GM19463 (cell line): ENCODE results near the gene TPK1.

Experiments used
- ATAC-seq: cut with Tn5 transposase; IDR thresholded peaks from one replicate; pipeline ENCODE4 v1.9.1; 2021; ENCODE audit warnings: mild to moderate bottlenecking, moderate library complexity; ENCODE audit not compliant: unreplicated experiment

TPK1 gene

GRCh38 chr7:144534196-144534595, 301.7 kb downstream of the TPK1 start:
- no peak for ATAC-seq

DNA sequence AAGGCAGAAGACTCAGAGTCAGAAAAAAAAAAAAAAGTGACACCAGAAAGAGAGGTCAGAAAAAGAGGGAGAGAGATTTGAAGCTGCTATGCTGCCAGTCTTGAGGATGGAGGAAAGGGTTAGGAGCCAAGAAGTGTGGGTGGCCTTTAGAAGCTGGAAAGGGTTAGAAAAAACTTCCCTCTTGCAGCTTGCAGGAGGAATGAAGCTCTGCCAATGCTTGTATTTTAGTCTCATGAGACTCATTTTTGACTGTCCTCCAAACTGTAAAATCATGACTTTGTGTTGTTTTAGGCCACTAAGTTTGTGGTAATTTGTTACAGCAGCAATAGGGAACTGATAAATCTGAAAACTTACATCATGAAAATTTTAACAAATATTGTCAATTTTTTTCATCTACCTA, 304.7 kb downstream of the TPK1 start:
- ATAC-seq, result no peak

GRCh38 chr7:144529269-144529926, 306.5 kb downstream of the TPK1 start:
- ATAC-seq, result peak; percentile 99

GRCh38 chr7:144528536-144529045, 307.3 kb downstream of the TPK1 start:
- no peak for ATAC-seq

- ATAC-seq, result no peak
Measured at GRCh38 chr7:144527051-144527471, 308.8 kb downstream of the TPK1 start.

DNA sequence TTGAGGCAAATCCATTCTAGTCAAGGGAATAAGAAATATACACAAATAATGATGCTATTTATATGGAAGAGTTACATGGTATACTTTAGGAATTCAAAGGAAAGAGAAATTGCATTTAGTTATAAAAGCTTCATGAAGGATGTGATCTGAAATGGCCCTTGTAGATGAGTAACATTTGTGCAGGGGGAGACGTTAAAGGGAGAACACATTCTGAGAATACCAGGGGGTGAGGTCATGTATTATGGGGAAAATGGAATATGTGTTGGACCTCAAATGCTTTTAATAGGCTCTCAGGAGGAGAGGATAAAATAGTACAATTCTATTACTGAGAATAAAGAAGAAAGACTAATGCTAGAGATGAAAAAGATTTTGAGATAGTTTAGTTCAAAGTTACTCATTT, 309.9 kb downstream of the TPK1 start:
- no peak for ATAC-seq

DNA sequence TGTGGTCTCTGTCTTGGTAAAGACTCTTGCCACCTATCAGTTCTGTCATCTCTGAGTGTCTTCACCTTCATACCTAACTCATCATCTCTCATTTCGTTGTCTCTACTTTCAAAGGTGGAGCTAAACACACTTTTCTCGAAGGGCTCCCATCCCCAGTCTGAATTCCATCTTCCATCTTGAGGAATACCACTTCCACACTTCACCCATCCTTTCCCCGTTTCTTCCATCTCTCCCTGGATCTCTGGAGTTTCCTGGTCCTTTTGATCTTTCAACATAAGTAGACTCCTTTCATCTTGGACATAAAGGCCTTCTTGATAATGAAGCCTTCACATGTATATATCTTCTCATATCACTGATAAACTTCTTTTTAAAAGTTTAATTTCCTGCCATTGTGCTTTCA, 311.6 kb downstream of the TPK1 start:
- no peak for ATAC-seq

DNA sequence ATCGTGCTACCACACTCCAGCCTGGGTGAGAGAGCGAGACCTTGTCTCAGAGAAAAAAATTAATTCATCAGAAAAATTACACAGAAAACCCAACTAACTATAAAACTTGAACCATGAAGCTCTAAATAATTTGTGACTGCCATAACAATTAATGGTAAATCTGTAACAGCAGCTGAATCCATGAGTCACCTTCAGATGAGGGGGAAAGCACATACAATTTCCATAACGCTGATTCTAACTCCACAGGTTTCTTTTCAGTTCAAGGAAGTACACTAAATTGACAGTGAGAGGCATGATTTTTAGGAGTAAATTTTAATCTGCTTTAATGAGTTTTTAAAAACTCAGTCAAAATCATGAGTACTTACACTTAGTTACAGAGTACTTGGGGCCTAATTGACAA, 312.2 kb downstream of the TPK1 start:
- ATAC-seq, result no peak

GRCh38 chr7:144519925-144520324, 315.9 kb downstream of the TPK1 start:
- ATAC-seq, result no peak

GRCh38 chr7:144518360-144518759, 317.5 kb downstream of the TPK1 start:
- no peak for ATAC-seq

DNA sequence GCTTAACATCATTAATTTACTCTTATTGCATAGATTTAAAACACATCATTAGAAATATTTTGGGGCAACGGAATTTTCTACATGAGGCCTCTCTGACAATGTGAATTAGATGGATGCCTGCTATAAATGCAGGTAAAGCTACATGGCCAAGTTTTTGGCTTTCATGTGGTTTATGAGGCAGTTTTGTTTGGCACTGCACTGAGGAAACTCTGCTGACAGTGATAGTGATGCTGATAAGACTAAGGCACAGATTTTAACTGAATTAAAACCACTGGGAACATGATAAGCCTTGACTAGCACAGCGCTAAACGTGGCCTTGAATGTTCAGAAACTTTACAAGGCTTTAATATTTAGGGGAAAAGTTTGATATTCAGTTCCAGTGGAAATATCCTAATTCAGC, 318.1 kb downstream of the TPK1 start:
- no peak for ATAC-seq

DNA sequence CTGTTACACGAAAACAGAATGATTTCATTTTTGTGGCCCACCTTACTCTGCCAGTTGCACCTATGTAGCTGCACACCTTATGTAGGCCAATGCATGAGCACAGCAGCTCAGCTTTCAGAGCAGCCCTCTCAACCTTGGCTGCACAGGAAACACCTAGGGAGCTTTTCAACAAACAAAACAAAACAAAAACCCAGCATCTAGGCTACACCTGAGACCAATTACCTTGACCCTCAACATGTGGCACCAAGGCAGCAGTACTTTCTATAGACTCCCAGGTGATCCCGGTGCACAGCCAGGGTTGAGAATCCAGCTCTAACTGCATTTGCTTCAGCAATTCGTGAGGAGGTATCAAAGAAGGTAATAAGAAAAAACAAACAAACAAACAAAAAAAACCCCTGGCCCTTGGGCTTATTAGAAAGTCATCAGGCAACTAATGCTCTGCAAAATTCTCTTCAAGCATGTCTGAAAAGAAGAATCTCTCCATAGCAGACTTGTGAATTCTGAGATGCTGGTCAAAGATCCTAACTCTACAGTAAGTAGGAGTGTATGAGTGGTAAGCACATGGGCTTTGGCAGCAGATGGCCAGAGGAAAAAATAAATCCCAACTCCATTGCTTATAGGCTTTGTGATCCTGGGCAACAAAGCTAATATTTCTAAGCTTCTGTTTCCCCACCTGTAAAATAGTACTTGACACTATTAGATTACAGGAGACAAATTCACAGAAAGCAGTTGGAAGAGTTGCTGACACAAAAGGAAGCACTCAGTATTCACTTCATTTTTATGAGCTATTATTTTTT, 318.9 kb downstream of the TPK1 start:
- no peak for ATAC-seq

DNA sequence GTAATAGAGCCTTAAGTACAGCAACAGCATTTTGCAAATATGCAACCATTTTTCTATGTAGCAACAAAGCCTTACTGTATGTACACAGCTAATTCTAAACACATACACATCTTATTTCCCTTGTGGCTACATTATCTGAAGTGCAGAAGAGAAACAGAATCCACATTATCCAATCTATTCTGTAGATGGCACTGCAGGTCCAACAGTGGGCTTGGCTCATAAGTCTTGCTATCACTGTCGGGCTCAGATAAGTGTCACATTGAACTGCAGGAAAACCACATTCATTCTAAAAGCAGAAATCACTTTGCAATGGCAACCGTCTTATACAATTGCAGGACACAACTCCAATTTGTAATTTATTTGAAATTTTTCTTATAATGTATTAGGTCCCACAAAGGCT, 322.5 kb downstream of the TPK1 start:
- ATAC-seq, result no peak

DNA sequence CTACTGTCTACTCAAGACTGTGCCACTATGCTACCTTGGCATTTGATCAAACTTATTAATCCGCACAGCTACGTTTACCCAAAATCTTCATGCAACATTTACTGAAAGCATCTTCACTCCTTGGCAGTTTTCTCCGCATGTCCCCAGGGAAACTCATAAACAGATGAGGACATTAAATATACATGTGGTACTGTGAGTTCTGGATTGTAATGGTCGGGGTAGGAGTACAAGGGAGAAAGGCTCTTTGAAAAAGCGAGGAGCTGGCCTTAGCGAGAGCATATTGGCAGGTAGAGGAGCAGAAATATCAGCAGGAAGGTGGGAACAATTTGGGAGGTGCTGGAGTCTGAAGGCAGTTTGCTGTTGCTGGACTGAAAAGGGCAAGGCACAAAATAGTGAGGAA, 325.2 kb downstream of the TPK1 start:
- no peak for ATAC-seq

DNA sequence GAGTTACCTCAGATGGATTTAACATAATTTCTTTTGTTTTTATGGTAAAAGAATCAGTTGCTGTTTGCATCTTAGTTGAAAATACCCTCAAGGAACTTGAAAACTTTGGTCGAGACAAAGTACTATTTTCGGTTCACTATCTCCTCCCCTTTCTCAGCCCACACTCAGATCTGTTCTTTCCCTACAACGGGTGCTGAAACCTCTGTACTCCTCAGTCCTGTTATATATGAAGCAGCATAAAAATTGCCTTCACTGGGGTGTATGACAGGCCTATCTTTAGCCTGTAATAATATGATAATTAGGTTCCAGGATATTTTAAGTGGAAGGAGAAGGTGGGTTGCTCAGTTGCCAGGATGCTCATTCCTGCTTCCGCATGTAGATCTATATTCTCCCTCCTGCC, 327.2 kb downstream of the TPK1 start:
- ATAC-seq, result peak; percentile 89

DNA sequence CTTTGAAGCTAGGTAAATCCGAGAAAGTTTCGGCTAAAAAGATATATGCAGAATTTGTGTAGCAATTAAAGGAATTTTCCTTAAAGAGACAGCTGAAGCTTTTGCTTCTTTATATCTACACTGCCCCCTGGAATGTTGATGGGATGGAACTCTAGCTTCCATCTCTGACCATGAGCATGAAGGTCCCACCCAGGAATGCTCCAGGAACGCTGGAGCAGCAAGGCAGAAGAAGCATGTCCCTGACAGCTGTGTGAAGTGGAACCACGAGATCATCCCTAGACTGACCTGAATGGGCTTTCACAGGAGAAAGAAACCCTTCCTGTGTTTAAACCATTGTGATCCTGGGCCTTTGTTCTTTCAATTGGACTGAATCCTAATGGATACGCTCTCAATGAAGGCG, 332.6 kb downstream of the TPK1 start:
- no peak for ATAC-seq

DNA sequence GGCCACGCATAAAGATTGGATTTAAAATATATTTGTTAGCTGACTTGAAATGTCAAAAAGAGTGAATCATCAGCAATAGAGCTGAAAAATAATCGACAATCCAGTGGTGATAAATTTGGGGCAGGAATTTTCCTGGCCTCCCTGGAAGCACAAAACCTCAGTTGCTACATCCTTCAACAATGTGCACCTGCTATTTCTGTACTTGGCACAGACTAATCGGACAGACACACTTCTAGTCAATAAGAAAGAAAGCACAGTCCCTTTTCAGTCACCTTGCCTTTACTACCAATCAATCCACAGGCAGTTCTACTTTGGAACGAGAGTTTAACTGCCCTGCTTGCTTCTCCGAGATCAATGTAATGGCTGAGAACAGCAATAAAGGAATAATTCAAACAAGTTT, 335.6 kb downstream of the TPK1 start:
- no peak for ATAC-seq

DNA sequence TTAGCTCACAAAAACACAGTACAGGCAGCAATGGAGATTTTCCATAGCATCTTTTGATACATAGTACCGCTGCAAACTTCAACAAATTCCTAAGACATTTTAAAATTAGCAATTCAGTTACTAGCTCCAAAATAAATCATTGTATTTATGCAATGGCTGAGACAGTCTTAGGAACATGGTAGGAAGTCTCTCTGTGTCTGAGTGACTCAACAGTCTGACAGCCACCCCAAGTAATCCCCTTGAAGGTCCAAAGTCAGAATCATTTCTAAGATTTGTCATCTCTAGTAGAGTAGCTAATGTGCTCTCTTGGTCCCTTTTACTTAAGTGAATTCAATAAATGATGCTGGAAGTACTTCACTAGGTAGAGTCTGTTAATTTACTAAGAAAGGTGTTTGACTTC, 338.6 kb downstream of the TPK1 start:
- ATAC-seq, result no peak

DNA sequence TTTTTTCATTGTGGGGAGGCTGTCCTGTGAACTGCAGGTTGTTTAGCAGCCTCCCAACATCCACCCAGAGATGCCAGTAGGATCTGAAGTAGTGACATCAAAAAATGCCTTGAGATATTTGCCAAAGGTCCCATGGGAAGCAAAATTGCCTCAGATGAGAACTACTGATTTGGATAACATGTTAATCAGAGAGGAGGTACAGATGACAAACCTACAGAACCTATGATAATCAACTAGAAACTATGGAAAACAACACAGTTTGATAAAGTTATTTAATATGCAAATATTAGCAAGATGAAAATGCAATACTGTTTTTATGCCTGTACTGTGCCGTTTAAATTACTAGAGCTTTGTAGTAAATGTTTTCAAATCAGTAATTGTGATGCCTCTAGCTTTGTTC, 341.5 kb downstream of the TPK1 start:
- ATAC-seq, result no peak

DNA sequence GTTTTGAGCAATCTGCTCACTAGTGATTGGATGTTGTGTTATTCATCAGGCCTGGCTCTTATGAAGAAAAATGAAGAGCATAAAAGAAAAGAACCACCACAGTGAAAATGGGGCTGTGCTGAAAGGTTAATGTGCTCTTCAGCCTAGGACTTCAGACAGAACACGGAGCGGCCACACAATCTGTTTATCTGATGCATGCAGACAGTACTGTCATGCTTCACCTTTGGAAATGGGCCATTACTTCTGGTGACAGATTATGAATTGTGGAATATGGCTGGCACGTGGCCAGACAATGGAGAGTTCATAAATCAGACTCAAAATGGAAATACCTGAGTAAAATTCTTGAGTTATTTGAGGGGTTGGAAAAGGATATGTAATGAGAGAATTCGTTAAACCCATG, 346.3 kb downstream of the TPK1 start:
- no peak for ATAC-seq

DNA sequence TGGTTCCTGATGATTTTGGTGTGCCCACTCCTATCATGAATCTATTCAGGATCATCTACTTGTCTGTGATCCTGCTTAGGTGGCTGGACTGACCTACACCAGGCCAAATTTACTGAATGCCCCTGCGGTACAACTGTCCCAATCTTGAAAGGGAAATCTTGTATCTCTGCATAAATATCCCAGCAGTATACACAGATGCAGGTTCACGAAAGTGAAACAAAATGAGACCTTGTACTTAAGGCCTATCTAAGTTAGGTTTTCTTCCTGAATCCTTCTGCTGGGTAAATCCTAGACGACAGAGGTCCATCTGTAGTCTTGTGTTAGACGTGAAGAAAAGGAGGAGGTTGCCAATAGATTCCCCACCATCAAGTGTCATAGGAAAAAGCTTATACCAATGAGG, 346.9 kb downstream of the TPK1 start:
- no peak for ATAC-seq

DNA sequence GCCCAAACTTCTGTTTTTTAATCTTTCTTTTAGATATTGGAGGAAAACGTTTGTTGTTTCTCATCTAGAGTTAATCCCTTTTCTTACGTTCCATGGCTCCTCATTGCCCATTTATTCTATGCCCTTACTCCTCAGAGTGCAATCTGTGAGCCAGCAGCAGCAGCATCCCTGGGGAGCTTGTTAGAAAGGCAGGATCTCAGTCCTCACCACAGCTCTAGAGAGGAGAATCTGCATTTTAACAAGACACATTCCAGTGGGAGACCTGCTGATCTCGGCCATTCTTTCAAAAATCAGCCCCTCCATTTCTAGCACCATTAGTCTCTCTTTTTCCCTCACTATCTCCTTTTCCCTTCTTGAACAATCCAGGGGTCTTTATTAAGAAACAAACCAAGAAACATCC, 348.0 kb downstream of the TPK1 start:
- no peak for ATAC-seq
